Activated CD8-positive, alpha-beta T cell treated with anti-CD3 and anti-CD28 coated beads, Interleukin-2, amount 10 ng/mL, durations not matched to agents 7 days and 5 days (primary cell): ENCODE measurements around the gene LIPC. TPM values are rescaled to one million over a fixed set of nuclear protein-coding genes. Genes with fewer than 3 reads are reported as not detected.
A peak's percentile ranks its signal among the peaks of the same experiment; 100 is the strongest.

ENCODE experiments used
- ATAC-seq: fragments of 150-1000 bp; cut with Tn5 transposase; one replicate; pipeline ENCODE4 v1.10.0; 2021; ENCODE audit warnings: moderate library complexity
- CTCF ChIA-PET: fragments of 350-600 bp; sonication (Branson Sonifier 250); formaldehyde crosslinking; loops from one replicate; lab custom pipeline; 2021; ENCODE audit warnings: antibody characterized with exemption; lab: Charles Lee
- POLR2A ChIA-PET: fragments of 350-600 bp; sonication (Branson Sonifier 250); formaldehyde crosslinking; loops from one replicate; lab custom pipeline; 2021; ENCODE audit warnings: antibody characterized with exemption; lab: Charles Lee
- DNase-seq: peaks from one replicate; pipeline ENCODE4 v3.0.0-alpha.2; 2020
- H3K27ac Mint-ChIP-seq: one replicate; pipeline ENCODE4 v1.8.0; 2021; ENCODE audit warnings: mild to moderate bottlenecking, mixed read lengths
- H3K27me3 Mint-ChIP-seq: one replicate; pipeline ENCODE4 v1.8.0; 2021; ENCODE audit warnings: low read depth, mixed read lengths
- H3K36me3 Mint-ChIP-seq: one replicate; pipeline ENCODE4 v1.8.0; 2021; ENCODE audit warnings: low read depth, mixed read lengths
- H3K4me1 Mint-ChIP-seq: one replicate; pipeline ENCODE4 v1.8.0; 2021; ENCODE audit warnings: low read depth, mixed read lengths
- H3K4me3 Mint-ChIP-seq: one replicate; pipeline ENCODE4 v1.8.0; 2021; ENCODE audit warnings: mild to moderate bottlenecking, mixed read lengths
- H3K9me3 Mint-ChIP-seq: one replicate; pipeline ENCODE4 v1.8.0; 2022; ENCODE audit warnings: mixed read lengths; ENCODE audit not compliant: insufficient read depth
- total RNA-seq, 2 experiments: library from RNA; stranded (reverse); gene quantifications; one replicate each; pipeline ENCODE4 v1.2.3, GENCODE V29; 2021

LIPC gene
- total RNA-seq, 2 experiments from 2014 or later: 4.1 to 4.4 TPM

DNA sequence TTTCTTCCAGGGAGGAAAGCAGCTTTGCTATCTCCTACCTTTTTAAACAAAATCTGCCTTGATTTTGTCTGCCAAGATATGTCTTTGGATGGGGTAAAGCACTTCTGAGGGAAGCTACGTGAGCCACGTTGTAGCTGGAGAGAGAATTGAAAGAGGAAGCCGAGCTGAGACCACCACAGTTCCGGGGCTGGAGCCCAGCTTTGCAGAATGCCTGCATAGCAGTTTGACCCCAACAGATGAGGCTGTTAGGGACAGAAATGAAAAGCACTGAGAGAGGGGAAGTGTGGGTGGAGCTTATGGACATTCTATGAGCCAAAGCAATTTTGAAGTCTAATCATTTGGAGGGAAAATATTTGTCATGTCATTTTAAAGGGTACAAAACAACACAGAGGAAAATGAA is 45.4 kb downstream of the LIPC start:
- peak overlapping the region; percentile 95 for H3K27ac Mint-ChIP-seq
- POLR2A ChIA-PET: interaction anchor here (1.1 to 7.8 kb wide), 5 partner anchors 8 to 119 kb away, joined by 3 to 45 read pairs (median 4); no protein-coding TSS in a partner anchor
- H3K36me3 Mint-ChIP-seq: peaks cover 18% of the 10 kb centered on the region
- DNase-seq (peak; percentile 53), ATAC-seq (peak; percentile 12)
- H3K9me3 Mint-ChIP-seq: no peaks in the 10 kb centered on the region
- CTCF ChIA-PET: interaction anchor here (1.1 to 2.6 kb wide), 6 partner anchors 10 to 207 kb away, joined by 4 to 11 read pairs (median 5); no protein-coding TSS in a partner anchor
- H3K27me3 Mint-ChIP-seq: no peaks in the 10 kb centered on the region
- H3K4me1 Mint-ChIP-seq: peaks cover 69% of the 10 kb centered on the region
- H3K4me3 Mint-ChIP-seq: peak overlapping the region; percentile 15

GRCh38 chr15:58478035-58478434 is 46.2 kb downstream of the LIPC start:
- Mint-ChIP-seq H3K27me3 (no peaks in the 10 kb centered on the region), H3K27ac (peak overlapping the region; percentile 95), H3K4me1 (peaks cover 63% of the 10 kb centered on the region), H3K36me3 (peaks cover 19% of the 10 kb centered on the region), H3K9me3 (no peaks in the 10 kb centered on the region), H3K4me3 (no peak overlapping the region)
- ChIA-PET POLR2A (interaction anchor here (7.8 kb wide), 1 partner anchor 19 kb away, joined by 45 read pairs; no protein-coding TSS in a partner anchor), CTCF (interaction anchor here (1.1 to 2.6 kb wide), 4 partner anchors 9 to 39 kb away, joined by 4 to 11 read pairs (median 8); no protein-coding TSS in a partner anchor)
- ATAC-seq (no peak), DNase-seq (no peak)

DNA sequence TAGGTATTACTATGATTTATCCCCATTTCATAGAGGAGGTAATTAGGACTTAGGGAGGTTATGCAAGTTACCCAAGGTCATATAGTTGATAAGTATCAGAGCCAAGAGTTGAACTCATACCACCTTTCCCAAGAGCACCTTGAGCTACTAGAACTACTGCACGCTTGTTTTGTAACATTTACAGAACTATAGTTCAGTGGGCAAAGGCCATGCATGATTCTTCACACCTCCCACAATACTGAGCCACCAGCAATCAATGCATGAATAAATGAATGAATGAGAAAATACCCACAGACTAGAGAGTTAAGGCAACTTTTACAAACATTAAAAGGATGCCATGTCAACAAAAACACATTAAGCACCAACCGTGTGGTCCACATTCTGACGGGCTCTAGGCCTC is 46.8 kb downstream of the LIPC start:
- ChIA-PET POLR2A (interaction anchor here (7.8 kb wide), 1 partner anchor 19 kb away, joined by 45 read pairs; no protein-coding TSS in a partner anchor), CTCF (interaction anchor here (2.6 kb wide), 1 partner anchor 20 kb away, joined by 6 read pairs; no protein-coding TSS in a partner anchor)
- Mint-ChIP-seq H3K27ac (no peak overlapping the region), H3K4me3 (no peak overlapping the region), H3K4me1 (peaks cover 63% of the 10 kb centered on the region), H3K9me3 (no peaks in the 10 kb centered on the region), H3K27me3 (no peaks in the 10 kb centered on the region), H3K36me3 (peaks cover 24% of the 10 kb centered on the region)
- DNase-seq (no peak), ATAC-seq (no peak)

- Mint-ChIP-seq H3K27me3 (no peaks in the 10 kb centered on the region), H3K9me3 (no peaks in the 10 kb centered on the region), H3K27ac (no peak overlapping the region), H3K36me3 (peaks cover 15% of the 10 kb centered on the region), H3K4me3 (no peak overlapping the region), H3K4me1 (peaks cover 63% of the 10 kb centered on the region)
- no peak for DNase-seq
- ATAC-seq: no peak
- ChIA-PET POLR2A (interaction anchor here (0.6 to 0.7 kb wide), 2 partner anchors 20 to 32 kb away, joined by 3 to 4 read pairs; no protein-coding TSS in a partner anchor), CTCF (interaction anchor here (1.1 to 1.8 kb wide), 2 partner anchors 16 to 37 kb away, joined by 4 to 5 read pairs; no protein-coding TSS in a partner anchor)
These were observed 48.1 kb downstream of the LIPC start for GRCh38 chr15:58479941-58480340.

DNA sequence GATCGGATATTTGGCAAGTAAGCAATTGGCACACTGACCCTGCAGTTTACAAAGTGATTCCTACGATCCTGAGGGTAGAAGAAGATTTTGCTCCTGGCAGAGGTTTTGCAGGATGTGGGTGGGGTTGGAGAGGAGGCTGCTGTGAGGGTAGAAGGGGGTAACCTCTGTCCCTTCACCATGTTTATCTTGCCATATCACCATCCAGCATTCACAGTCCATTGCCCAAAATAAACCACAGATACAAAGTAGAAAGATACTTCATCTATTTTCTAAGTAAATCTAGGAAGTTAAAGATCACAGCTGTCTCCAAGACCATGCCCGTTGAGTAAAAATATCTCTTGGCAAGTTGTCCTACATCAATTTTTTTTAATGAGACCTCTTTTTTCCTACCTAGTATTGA is 51.6 kb downstream of the LIPC start:
- ATAC-seq: no peak
- H3K27ac Mint-ChIP-seq: peak overlapping the region; percentile 60

GRCh38 chr15:58484791-58485600 is 53.2 kb downstream of the LIPC start:
- H3K36me3 Mint-ChIP-seq: peaks cover 30% of the 10 kb centered on the region
- ChIA-PET CTCF (interaction anchor here (0.7 to 3.1 kb wide), 4 partner anchors 11 to 32 kb away, joined by 3 to 17 read pairs (median 4); no protein-coding TSS in a partner anchor), POLR2A (interaction anchor here (2.0 to 2.8 kb wide), 5 partner anchors 9 to 32 kb away, joined by 6 to 19 read pairs (median 12); no protein-coding TSS in a partner anchor)
- H3K4me3 Mint-ChIP-seq: peak overlapping the region; percentile 60
- DNase-seq: peak; percentile 85
- peak; percentile 81 for ATAC-seq
- H3K9me3 Mint-ChIP-seq: peaks cover 10% of the 10 kb centered on the region
- peaks cover 53% of the 10 kb centered on the region for H3K4me1 Mint-ChIP-seq
- peak overlapping the region; percentile 95 for H3K27ac Mint-ChIP-seq
- no peaks in the 10 kb centered on the region for H3K27me3 Mint-ChIP-seq

More for the DNA sequence above, 51.6 kb downstream of the LIPC start:
- Mint-ChIP-seq H3K36me3 (peaks cover 24% of the 10 kb centered on the region), H3K4me1 (peaks cover 60% of the 10 kb centered on the region), H3K9me3 (no peaks in the 10 kb centered on the region), H3K27me3 (no peaks in the 10 kb centered on the region), H3K4me3 (no peak overlapping the region)
- DNase-seq: no peak
- ChIA-PET CTCF (interaction anchor here (1.6 to 3.1 kb wide), 3 partner anchors 10 to 34 kb away, joined by 5 to 17 read pairs (median 5); no protein-coding TSS in a partner anchor), POLR2A (interaction anchor here (2.3 kb wide), 1 partner anchor 10 kb away, joined by 7 read pairs; no protein-coding TSS in a partner anchor)

DNA sequence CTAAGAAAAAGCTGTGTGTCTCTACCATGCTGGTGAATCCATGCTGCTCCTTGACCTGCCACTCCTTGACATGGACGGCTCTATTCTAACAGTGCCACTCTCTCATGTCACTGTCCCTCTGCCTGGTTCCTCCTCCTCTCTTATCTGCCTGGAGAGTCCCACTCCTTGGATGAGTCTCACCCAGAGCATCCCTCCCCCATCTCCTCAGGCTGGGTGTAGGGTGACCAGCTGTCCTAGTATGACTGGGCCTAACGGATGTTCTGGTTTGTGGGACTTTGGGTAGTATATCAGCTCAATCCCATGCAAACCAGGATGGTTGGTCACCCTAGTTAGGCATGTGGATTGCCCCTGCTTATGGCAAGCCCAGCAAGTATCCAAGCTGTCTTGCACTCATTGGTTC is 54.3 kb downstream of the LIPC start:
- Mint-ChIP-seq H3K36me3 (peaks cover 31% of the 10 kb centered on the region), H3K27ac (peak overlapping the region; percentile 95), H3K9me3 (peaks cover 11% of the 10 kb centered on the region), H3K4me1 (peaks cover 53% of the 10 kb centered on the region), H3K27me3 (no peaks in the 10 kb centered on the region), H3K4me3 (no peak overlapping the region)
- CTCF ChIA-PET: interaction anchor here (1.2 to 2.7 kb wide), 2 partner anchors 9 to 10 kb away, joined by 3 to 9 read pairs; no protein-coding TSS in a partner anchor
- POLR2A ChIA-PET: interaction anchor here (2.0 to 2.8 kb wide), 4 partner anchors 10 to 31 kb away, joined by 6 to 19 read pairs (median 14); no protein-coding TSS in a partner anchor
- DNase-seq (no peak), ATAC-seq (no peak)

GRCh38 chr15:58486564-58486963 is 54.8 kb downstream of the LIPC start:
- ATAC-seq: no peak
- Mint-ChIP-seq H3K9me3 (peaks cover 11% of the 10 kb centered on the region), H3K27me3 (no peaks in the 10 kb centered on the region), H3K4me3 (no peak overlapping the region), H3K4me1 (peaks cover 56% of the 10 kb centered on the region), H3K27ac (peak overlapping the region; percentile 95), H3K36me3 (peaks cover 31% of the 10 kb centered on the region)
- POLR2A ChIA-PET: interaction anchor here (2.4 to 2.8 kb wide), 2 partner anchors 11 to 30 kb away, joined by 17 to 19 read pairs; no protein-coding TSS in a partner anchor
- CTCF ChIA-PET: interaction anchor here (1.5 to 2.7 kb wide), 3 partner anchors 10 to 47 kb away, joined by 6 to 9 read pairs (median 8); no protein-coding TSS in a partner anchor
- no peak for DNase-seq

- ATAC-seq (no peak), DNase-seq (no peak)
- peaks cover 31% of the 10 kb centered on the region for H3K36me3 Mint-ChIP-seq
- H3K4me3 Mint-ChIP-seq: no peak overlapping the region
- H3K27me3 Mint-ChIP-seq: no peaks in the 10 kb centered on the region
- H3K27ac Mint-ChIP-seq: peak overlapping the region; percentile 18
- POLR2A ChIA-PET: interaction anchor here (1.0 kb wide), 1 partner anchor 18 kb away, joined by 3 read pairs; no protein-coding TSS in a partner anchor
- peaks cover 11% of the 10 kb centered on the region for H3K9me3 Mint-ChIP-seq
- CTCF ChIA-PET: interaction anchor here (1.0 to 2.7 kb wide), 7 partner anchors 9 to 218 kb away, joined by 3 to 9 read pairs (median 4); no protein-coding TSS in a partner anchor
- peaks cover 61% of the 10 kb centered on the region for H3K4me1 Mint-ChIP-seq
These were observed 55.4 kb downstream of the LIPC start for GRCh38 chr15:58487041-58487723.

DNA sequence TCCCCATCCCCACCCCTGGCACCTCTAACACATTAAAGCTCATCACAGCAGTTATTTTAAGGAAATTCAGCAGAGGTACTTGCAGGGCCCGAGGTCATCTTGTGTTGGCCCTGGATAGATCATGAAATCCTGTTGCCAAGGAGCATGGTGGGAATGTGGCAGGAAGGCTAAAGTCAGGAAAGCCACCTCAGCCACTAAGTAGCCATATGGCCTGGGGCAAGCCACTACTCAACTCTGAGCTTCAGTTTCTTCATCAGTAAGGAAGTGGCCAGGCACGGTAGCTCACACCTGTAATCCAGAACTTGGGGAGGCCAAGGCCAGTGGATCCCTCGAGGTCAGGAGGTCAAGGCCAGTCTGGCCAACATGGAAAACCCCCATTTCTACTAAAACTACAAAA is 55.9 kb downstream of the LIPC start:
- Mint-ChIP-seq H3K27ac (no peak overlapping the region), H3K4me1 (peaks cover 63% of the 10 kb centered on the region), H3K9me3 (peaks cover 11% of the 10 kb centered on the region), H3K4me3 (no peak overlapping the region), H3K27me3 (no peaks in the 10 kb centered on the region), H3K36me3 (peaks cover 31% of the 10 kb centered on the region)
- no peak for DNase-seq
- POLR2A ChIA-PET: interaction anchor here (0.5 to 1.0 kb wide), 2 partner anchors 18 to 101 kb away, joined by 3 to 4 read pairs; no protein-coding TSS in a partner anchor
- CTCF ChIA-PET: interaction anchor here (1.0 to 2.7 kb wide), 7 partner anchors 9 to 218 kb away, joined by 3 to 9 read pairs (median 4); no protein-coding TSS in a partner anchor
- no peak for ATAC-seq
